Activated T-cell treated with anti-CD3 and anti-CD28 coated beads, Interleukin-2, amount 50 U/mL, for 48 hours (primary cell): Measurements from ENCODE around the gene DYRK1B.
A peak's percentile ranks its signal among the peaks of the same experiment; 100 is the strongest.

Experiments
- DNase-seq, 2 experiments: peaks; one replicate each; pipeline ENCODE4 v3.0.0-alpha.2; 2020

Gene DYRK1B

DNA sequence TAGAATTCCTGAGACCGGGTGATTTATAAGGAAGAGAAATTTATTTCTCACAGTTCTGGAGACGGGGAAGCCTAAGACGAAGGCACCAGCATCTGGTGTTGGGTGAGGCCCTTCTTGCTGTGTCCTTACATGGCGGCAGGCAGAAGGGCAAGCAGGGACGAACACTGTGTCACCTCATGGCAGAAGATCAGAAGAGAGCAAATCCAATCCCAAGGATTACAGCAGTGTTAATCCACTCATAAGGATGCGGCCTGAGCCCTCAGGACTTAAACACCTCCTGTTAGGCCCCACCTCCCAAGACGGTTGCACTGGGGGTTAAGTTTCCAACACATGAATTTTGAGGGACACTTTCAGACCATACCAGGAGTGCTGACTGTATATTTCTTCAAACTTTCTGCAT, 18.9 kb upstream of the DYRK1B start:
- no peak for DNase-seq

- no peak for DNase-seq
Observed at GRCh38 chr19:39850892-39851291, 16.9 kb upstream of the DYRK1B start.

DNA sequence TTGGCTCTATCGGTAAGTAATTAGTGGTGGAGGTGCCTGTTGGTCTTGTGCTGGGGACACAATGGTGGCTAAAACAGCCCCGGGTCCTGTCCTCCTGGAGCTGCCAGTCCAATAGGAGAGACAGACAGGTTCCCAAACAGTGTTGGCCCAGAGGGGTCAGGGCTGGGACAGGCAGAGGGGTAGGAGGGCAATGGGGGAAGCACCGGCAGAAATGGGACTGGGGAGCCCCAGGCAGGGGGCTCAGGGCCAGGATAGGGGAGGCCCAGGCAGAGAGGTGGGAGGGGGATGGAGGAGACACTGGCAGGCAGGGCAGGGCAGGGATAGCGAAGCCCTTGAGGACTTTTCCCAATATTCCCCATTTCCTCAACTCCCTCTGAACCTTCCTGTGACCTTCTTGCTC, 14.4 kb upstream of the DYRK1B start:
- DNase-seq: no peak

- no peak for DNase-seq
Observed at GRCh38 chr19:39847525-39847924, 13.6 kb upstream of the DYRK1B start.

GRCh38 chr19:39846678-39847486, 12.9 kb upstream of the DYRK1B start:
- no peak for DNase-seq

DNA sequence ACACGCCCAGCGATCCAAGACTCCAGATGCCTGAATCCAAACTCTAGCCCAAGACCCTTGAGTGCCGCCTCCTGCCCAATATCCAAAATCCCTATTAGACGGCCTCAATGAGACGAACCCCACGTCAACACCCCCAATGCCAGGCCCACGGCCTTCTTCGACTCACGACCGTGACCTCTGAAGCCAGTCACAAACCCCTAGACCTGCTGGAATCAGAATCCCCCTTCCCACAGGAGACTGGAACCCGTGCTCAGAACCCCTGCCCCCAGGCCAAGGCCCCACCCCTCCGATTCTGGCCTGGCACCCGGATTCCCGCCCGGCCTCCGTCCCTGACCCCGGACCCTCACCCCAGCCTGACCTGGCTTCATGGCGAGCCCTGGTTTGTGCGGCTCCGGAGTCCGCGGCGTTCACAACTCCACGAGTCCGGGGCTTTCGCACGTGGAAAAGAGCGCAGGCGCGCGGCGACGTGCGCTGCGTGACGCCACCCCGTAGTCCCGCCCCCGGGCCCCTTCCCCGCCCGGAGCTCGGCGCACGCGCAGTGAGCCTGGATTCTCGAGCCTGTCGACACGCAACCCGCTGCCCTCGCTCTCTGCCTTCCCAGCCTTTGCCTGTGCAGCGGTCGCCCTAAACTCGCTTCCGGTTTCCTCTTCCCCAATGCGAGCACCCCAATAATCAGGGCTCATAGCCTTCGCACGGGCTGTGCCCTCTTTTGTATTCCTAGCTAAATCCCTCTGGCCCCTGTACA, 12.1 kb upstream of the DYRK1B start, which contains the start of gene FBL:
Gene FBL (minus strand): TSS at position 447 of the 745 bp plus-strand sequence. CDS start 79 bp downstream, at position 368.
- DNase-seq: peak; percentile 98 to 99

- DNase-seq: peak; percentile 37 to 41
Observed at GRCh38 chr19:39845584-39845932, 11.6 kb upstream of the DYRK1B start.

- DNase-seq: no peak
Observed at GRCh38 chr19:39845172-39845571, 11.2 kb upstream of the DYRK1B start.

DNA sequence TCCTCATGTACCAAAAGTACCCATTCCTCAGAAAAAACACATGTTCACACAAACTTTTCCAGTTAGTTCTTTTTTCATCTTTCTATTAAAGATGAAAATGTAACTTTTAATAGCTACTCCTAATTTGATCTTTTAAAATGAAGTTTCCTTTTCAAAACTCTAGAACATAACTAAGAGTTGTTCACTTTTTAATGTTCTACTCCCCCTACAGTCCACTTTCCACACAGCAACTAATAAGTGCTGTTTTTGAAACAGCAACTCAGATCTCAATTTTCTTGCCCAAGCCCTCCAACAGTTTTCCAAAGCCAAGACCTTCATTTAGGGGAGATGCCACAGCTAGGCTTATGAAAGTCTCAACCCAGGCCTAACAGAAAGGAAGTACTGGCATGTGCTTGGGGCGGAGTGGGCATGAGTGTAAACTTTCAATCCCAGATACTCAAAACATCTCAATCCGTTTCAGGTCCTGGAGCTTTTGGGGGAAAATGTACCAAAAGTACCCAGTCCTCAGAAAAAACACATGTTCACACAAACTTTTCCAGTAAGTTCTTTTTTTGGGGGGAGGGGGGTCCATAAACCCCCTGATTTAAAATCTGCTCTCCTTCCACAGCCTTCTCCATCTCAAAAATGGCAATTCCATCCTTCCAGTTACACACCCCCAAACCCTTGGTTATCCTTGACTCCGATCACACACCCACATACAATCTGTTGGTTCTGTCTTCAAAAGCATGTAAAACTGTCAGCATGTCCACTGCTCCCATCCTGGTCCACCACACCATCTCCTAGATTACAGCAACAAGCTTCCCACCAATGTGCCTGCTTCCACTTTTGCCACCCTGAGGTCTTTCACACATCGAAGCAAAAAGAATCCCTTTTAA, 10.2 kb upstream of the DYRK1B start:
- no peak for DNase-seq

- no peak for DNase-seq
Observed at GRCh38 chr19:39842693-39843435, 8.9 kb upstream of the DYRK1B start.

- DNase-seq: no peak
Observed at GRCh38 chr19:39841041-39841440, 7.1 kb upstream of the DYRK1B start.

- no peak for DNase-seq
Observed at GRCh38 chr19:39840492-39840891, 6.5 kb upstream of the DYRK1B start.

DNA sequence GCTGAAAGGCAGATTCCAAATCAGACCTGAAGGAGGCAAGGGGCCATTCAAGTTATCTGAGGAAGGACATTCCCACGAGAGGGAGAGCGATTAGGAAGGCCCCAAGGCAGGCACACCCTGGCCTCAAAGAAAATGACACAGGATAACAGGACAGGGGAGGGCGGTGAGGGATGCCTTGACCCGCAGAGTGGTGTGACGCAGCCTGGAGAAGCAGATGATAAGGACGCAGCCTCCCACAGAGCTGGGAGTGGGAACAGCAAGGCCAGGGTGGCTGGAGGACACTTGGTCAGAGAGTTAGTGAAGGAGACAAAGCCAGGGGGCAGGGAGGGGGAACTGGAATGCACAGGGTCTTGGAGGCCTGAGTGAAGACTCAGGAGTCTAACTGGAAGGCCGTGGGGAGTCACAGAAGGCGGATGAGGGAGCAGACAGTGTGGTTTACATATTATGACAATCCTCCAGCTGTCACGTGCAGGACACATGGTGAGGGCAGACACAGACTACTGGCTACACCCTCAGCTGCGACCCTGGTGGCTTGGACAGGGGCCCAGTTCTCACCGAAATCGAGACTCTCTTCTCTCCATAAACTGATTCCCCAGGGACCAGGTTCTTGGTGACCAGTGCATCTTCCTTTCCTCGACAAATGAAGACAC, 5.8 kb upstream of the DYRK1B start:
- no peak for DNase-seq

GRCh38 chr19:39838569-39838968, 4.6 kb upstream of the DYRK1B start:
- no peak for DNase-seq

DNA sequence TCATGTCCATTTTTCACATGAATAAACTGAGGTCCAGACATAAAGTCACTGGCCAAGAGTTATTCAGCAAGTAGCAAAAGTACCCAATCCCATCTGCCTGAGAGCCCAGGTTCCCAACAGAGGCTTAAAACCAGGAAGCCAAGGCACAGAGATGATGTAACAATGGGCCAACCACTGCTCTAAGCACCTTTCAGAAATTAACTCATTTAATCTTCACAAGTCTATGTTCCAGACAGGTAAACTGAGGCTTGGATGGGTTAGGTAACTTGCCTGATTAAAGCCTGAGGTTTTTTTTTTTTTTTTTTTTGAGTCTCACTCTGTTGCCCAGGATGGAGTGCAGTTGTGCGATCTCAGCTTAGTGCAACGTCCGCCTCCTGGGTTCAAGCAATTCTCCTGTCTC, 4.0 kb upstream of the DYRK1B start:
- no peak for DNase-seq

DNA sequence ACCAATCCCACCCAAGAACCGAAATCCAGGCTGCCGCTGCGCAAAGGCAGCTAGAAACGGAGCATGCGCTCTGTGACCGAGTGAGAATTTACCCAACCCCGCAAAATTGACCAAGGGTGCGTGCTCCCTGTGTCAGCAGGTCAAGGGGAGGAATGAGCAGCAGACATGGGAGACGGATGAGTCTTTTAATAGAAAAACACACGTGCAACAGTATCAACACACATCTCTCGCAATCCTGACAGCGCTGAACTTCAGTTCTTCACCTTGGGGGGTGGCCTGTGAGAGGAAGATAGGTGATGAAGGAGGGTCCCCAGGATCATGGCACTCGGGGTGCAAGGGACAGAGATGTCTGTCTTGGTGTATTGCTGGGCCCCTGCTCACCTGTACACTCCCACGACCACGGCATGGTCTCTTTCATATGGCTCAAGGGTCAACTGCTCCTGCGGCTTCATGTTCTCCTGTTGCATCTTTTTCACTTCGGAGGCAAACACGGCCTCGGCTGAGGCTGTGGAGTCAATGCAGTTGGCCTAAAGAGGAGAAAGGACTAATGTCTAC, 402 bp upstream of the DYRK1B start:
- DNase-seq: no peak

GRCh38 chr19:39833160-39833463, 850 bp downstream of the DYRK1B start:
- no peak for DNase-seq

DNA sequence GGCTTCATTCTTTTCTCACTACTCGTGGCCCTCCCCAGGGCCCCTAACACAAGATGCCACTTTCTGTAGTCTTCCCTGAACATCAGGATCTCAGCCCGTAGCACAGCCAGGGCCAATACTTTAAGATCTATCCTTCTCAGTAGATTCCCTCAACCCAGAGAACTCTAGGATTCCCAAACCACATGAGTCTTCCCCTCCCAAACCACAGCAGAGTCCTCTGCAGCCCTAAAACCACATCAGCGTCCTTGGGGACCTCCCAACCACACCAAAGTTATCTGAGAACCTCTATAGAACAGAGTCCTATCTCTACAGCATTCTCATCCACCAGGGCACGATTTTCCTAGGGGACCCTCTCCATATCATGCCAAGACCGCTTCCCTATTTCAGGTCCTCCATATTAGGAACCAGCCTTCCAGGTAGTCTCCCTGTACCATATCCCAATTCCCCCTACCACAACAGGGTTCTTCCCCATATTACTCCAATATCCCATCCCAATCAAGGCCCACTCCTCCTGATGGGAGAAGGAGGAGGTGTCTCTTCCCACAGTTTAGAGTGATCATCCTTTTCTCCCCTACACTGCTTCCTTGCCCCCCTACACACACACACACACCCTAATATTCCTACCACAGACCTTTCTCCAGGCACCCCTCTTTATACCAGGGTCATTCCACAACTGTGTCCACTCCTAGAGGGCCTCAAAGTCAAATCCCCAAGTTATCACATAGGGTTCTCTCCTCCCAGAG, 1.4 kb downstream of the DYRK1B start:
- no peak for DNase-seq

DNA sequence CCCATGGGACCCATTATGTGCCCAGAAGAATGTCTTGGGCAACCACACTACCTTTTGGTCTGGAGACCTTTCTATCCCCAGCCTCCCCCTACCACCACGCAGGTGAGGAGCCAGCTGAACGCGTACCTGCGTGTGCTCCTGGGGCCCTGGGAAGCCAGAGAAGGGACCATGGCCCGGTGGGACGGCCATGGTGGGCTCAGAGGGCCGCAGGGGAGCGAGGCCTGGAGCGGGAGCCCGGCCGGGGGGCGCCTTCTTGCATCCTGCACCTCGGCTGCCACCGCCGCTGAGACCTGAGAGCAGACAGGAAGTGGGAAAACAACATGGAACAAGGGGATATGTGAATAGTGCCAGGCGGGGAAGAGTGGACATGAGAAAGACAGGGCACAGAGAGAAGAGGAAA, 2.3 kb downstream of the DYRK1B start:
- no peak for DNase-seq

DNA sequence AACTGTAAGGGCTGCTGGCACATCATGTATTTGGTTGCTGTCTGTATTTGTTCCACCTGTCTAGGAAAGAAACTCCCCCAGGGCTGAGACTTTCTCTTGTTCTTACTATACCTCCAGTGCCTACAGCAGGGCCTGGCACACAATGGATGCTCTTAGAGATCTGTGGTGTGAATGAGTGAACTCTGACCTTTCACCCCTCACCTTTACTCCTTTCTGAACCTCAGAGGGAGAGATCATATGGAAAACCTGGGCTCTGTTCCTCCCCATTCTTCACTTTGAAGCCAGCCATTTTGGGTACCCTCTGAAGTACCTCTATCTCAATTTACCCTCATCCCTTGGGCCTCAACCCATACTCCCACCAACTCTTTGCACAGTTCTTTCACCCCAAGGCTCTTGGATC, 3.1 kb downstream of the DYRK1B start:
- no peak for DNase-seq

GRCh38 chr19:39830406-39830805, 3.6 kb downstream of the DYRK1B start:
- no peak for DNase-seq
